ENCODE data around the gene BLACAT1. TPM values are rescaled to one million over a fixed set of nuclear protein-coding genes. Genes with fewer than 3 reads are reported as not detected.

Gene BLACAT1
- total RNA-seq, 4 donors from 2014 or later = not detected

DNA sequence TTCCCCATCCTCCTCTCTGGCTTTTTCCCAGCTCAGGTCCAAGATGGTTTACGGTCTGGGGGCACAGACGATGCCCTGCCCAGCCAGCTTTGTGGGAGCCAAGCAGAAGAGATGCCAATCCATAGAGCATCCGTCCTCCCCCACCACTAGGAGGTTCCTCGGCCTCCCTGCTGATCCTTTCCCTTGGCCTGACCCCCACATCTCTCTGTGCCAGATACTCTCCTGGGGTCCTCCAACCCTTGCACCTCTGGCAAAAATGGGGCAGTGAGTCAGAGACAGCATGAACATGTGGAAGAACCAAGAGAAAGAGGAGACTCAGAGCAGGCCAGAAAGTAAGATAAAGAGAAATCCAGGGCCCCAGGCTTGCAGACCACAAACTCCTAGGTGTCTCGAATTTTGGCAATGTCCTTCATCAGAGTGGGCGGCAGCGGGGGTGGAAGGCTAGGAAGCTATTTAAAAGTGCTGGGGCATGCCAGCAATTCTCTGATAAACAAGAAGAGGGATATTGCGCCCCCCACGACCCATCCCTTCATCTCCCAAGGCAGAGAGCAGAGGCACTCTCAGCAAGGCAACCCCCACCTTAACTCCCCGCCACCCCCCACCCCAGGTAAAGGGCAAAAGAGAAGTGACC lies 11.4 kb downstream of the BLACAT1 start:
- Histone ChIP-seq H3K4me3 (peak overlapping the region; percentile 39 to 53), H3K4me1 (peaks cover 0 to 69% (median 5%) of the 10 kb centered on the region in 3 donors), H3K27me3 (peaks cover 4% of the 10 kb centered on the region), H3K27ac (peak overlapping the region; percentile 26 to 70 (median 66)), H3K36me3 (no peaks in the 10 kb centered on the region), H3K9me3 (no peaks in the 10 kb centered on the region)
- TF ChIP-seq CTCF (IDR thresholded peaks at IDR 0.05) (no peak), EP300 (IDR thresholded peaks at IDR 0.05) (no peak), POLR2AphosphoS5 (IDR thresholded peaks at IDR 0.05) (no peak), POLR2A (IDR thresholded peaks at IDR 0.05) (no peak)
- WGBS, 2 donors (ENCODE audit: low coverage in 1 of 2) = 0 to 75% methylated on average over 2 of the region's 10 CpGs
- no peak for ATAC-seq

- no peaks in the 10 kb centered on the region for H3K9me3 ChIP-seq
- no peaks in the 10 kb centered on the region for H3K27me3 ChIP-seq
- H3K27ac ChIP-seq = peak overlapping the region in 1 of 4 donors; percentile 63
- peaks cover 0 to 76% (median 8%) of the 10 kb centered on the region in 3 donors for H3K4me1 ChIP-seq
- WGBS, 2 donors (ENCODE audit: low coverage in 1 of 2) = 79% methylated on average over 3 of the region's 7 CpGs; no CpG with 5 or more reads in 1 of the 2 donors
- no peaks in the 10 kb centered on the region for H3K36me3 ChIP-seq
- H3K4me3 ChIP-seq = peak overlapping the region in 1 of 2 donors; percentile 53
- TF ChIP-seq POLR2AphosphoS5 (IDR thresholded peaks at IDR 0.05) (no peak), EP300 (IDR thresholded peaks at IDR 0.05) (no peak), POLR2A (IDR thresholded peaks at IDR 0.05) (no peak), CTCF (IDR thresholded peaks at IDR 0.05) (no peak)
- no peak for ATAC-seq
Observed at GRCh38 chr1:205443585-205444299, 12.1 kb downstream of the BLACAT1 start.

DNA sequence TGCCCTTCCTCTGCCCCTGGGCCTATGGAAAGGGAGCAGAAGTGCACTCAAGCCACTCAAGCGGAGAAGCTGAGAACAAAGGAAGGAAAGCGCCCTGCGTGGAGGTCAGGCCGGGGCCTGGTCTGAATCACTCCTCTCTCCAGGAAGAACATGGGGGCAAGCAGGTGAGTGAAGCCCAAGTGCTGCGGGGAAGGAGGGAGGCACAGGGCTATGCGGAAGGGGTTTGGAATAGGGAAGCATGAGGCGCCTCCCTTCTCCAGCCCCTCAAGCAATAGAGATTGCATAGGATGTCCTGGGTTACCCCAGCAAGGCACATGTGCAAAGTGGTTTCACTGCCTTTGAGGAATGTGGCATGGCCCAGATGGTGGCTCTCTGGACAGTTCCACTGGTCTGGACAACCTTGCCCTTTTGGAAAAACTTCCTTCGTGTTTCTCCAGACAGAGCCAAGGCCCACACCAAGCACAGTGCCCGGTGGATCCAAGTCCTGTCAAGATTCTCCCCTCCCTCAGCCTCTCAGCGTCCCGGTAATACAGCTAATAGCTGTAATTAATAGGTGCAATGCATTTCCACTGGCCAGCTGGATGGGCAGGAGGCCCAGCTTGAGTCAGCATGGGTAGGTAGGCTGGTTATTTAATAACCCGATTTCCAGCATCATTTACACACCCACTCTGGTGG lies 13.7 kb downstream of the BLACAT1 start:
- H3K27ac ChIP-seq = no peak overlapping the region
- no peak overlapping the region for H3K4me3 ChIP-seq
- H3K36me3 ChIP-seq = no peaks in the 10 kb centered on the region
- TF ChIP-seq POLR2A (IDR thresholded peaks at IDR 0.05) (no peak), CTCF (IDR thresholded peaks at IDR 0.05) (no peak), POLR2AphosphoS5 (IDR thresholded peaks at IDR 0.05) (no peak), EP300 (IDR thresholded peaks at IDR 0.05) (no peak)
- H3K9me3 ChIP-seq = no peaks in the 10 kb centered on the region
- H3K4me1 ChIP-seq = peaks cover 0 to 75% (median 12%) of the 10 kb centered on the region in 3 donors
- H3K27me3 ChIP-seq = no peaks in the 10 kb centered on the region
- WGBS, 2 donors (ENCODE audit: low coverage in 1 of 2) = 60 to 93% methylated on average over 5 to 6 of the region's 12 CpGs
- no peak for ATAC-seq

- Histone ChIP-seq H3K27me3 (peaks cover under 1% of the 10 kb centered on the region), H3K9me3 (no peaks in the 10 kb centered on the region), H3K4me3 (no peak overlapping the region), H3K4me1 (peaks cover 0 to 75% (median 12%) of the 10 kb centered on the region in 3 donors), H3K27ac (peak overlapping the region in 1 of 4 donors; percentile 50), H3K36me3 (no peaks in the 10 kb centered on the region)
- TF ChIP-seq POLR2A (IDR thresholded peaks at IDR 0.05) (no peak), CTCF (IDR thresholded peaks at IDR 0.05) (no peak), EP300 (IDR thresholded peaks at IDR 0.05) (no peak), POLR2AphosphoS5 (IDR thresholded peaks at IDR 0.05) (no peak)
- ATAC-seq = no peak
- 40 to 94% methylated on average over 2 to 3 of the region's 3 CpGs for WGBS, 2 donors (ENCODE audit: low coverage in 1 of 2)
Observed at GRCh38 chr1:205441716-205442050, 14.2 kb downstream of the BLACAT1 start.

All from gastroesophageal sphincter (tissue), 4 donors.